ENCODE data around the gene MRO.

Gene MRO

GRCh38 chr18:50807176-50807575, 12.6 kb downstream of the MRO start:
- H3K4me3 ChIP-seq (ENCODE audit: low read length) = no peak overlapping the region
- H3K27me3 ChIP-seq (ENCODE audit: control insufficient read depth, insufficient read depth, low read length) = no peaks in the 10 kb centered on the region
- no peaks in the 10 kb centered on the region for H3K9me3 ChIP-seq (ENCODE audit: control insufficient read depth, low read length)

GRCh38 chr18:50806208-50806616, 13.6 kb downstream of the MRO start:
- Histone ChIP-seq H3K27me3 (ENCODE audit: control insufficient read depth, insufficient read depth, low read length) (no peaks in the 10 kb centered on the region), H3K4me1 (ENCODE audit: control insufficient read depth, insufficient read depth, low read length) (peaks cover 18% of the 10 kb centered on the region), H3K4me3 (ENCODE audit: low read length) (no peak overlapping the region), H3K9ac (ENCODE audit: low read length) (no peak overlapping the region), H3K9me3 (ENCODE audit: control insufficient read depth, low read length) (no peaks in the 10 kb centered on the region), H3K36me3 (ENCODE audit: control insufficient read depth, insufficient read depth, low read length) (no peaks in the 10 kb centered on the region)

More at GRCh38 chr18:50807176-50807575, 12.6 kb downstream of the MRO start:
- Histone ChIP-seq H3K36me3 (ENCODE audit: control insufficient read depth, insufficient read depth, low read length) (no peaks in the 10 kb centered on the region), H3K9ac (ENCODE audit: low read length) (no peak overlapping the region), H3K4me1 (ENCODE audit: control insufficient read depth, insufficient read depth, low read length) (peaks cover 18% of the 10 kb centered on the region)

- Histone ChIP-seq H3K4me3 (ENCODE audit: low read length) (no peak overlapping the region), H3K9ac (ENCODE audit: low read length) (no peak overlapping the region), H3K27me3 (ENCODE audit: control insufficient read depth, insufficient read depth, low read length) (no peaks in the 10 kb centered on the region), H3K36me3 (ENCODE audit: control insufficient read depth, insufficient read depth, low read length) (no peaks in the 10 kb centered on the region), H3K4me1 (ENCODE audit: control insufficient read depth, insufficient read depth, low read length) (peaks cover 18% of the 10 kb centered on the region), H3K9me3 (ENCODE audit: control insufficient read depth, low read length) (no peaks in the 10 kb centered on the region)
These were observed 14.1 kb downstream of the MRO start for GRCh38 chr18:50805732-50806131.

- no peaks in the 10 kb centered on the region for H3K9me3 ChIP-seq (ENCODE audit: control insufficient read depth, low read length)
- no peaks in the 10 kb centered on the region for H3K27me3 ChIP-seq (ENCODE audit: control insufficient read depth, insufficient read depth, low read length)
- H3K36me3 ChIP-seq (ENCODE audit: control insufficient read depth, insufficient read depth, low read length) = no peaks in the 10 kb centered on the region
- no peak overlapping the region for H3K9ac ChIP-seq (ENCODE audit: low read length)
- no peak overlapping the region for H3K4me3 ChIP-seq (ENCODE audit: low read length)
- peaks cover 20% of the 10 kb centered on the region for H3K4me1 ChIP-seq (ENCODE audit: control insufficient read depth, insufficient read depth, low read length)
These were observed 16.2 kb downstream of the MRO start for GRCh38 chr18:50803592-50803991.

- no peaks in the 10 kb centered on the region for H3K36me3 ChIP-seq (ENCODE audit: control insufficient read depth, insufficient read depth, low read length)
- peaks cover 34% of the 10 kb centered on the region for H3K4me1 ChIP-seq (ENCODE audit: control insufficient read depth, insufficient read depth, low read length)
- no peaks in the 10 kb centered on the region for H3K9me3 ChIP-seq (ENCODE audit: control insufficient read depth, low read length)
- no peak overlapping the region for H3K4me3 ChIP-seq (ENCODE audit: low read length)
- no peak overlapping the region for H3K9ac ChIP-seq (ENCODE audit: low read length)
- H3K27me3 ChIP-seq (ENCODE audit: control insufficient read depth, insufficient read depth, low read length) = no peaks in the 10 kb centered on the region
These were observed 17.7 kb downstream of the MRO start for GRCh38 chr18:50802141-50802540.

GRCh38 chr18:50797142-50797541, 22.7 kb downstream of the MRO start:
- H3K27me3 ChIP-seq (ENCODE audit: control insufficient read depth, insufficient read depth, low read length) = no peaks in the 10 kb centered on the region
- no peak overlapping the region for H3K4me3 ChIP-seq (ENCODE audit: low read length)
- H3K9ac ChIP-seq (ENCODE audit: low read length) = peak overlapping the region; percentile 50
- peaks cover 56% of the 10 kb centered on the region for H3K4me1 ChIP-seq (ENCODE audit: control insufficient read depth, insufficient read depth, low read length)
- no peaks in the 10 kb centered on the region for H3K9me3 ChIP-seq (ENCODE audit: control insufficient read depth, low read length)
- H3K36me3 ChIP-seq (ENCODE audit: control insufficient read depth, insufficient read depth, low read length) = no peaks in the 10 kb centered on the region

GRCh38 chr18:50796495-50796894, 23.3 kb downstream of the MRO start:
- Histone ChIP-seq H3K9ac (ENCODE audit: low read length) (peak overlapping the region; percentile 50), H3K9me3 (ENCODE audit: control insufficient read depth, low read length) (no peaks in the 10 kb centered on the region), H3K4me3 (ENCODE audit: low read length) (no peak overlapping the region), H3K36me3 (ENCODE audit: control insufficient read depth, insufficient read depth, low read length) (no peaks in the 10 kb centered on the region), H3K27me3 (ENCODE audit: control insufficient read depth, insufficient read depth, low read length) (no peaks in the 10 kb centered on the region), H3K4me1 (ENCODE audit: control insufficient read depth, insufficient read depth, low read length) (peaks cover 59% of the 10 kb centered on the region)

GRCh38 chr18:50793641-50794565, 25.9 kb downstream of the MRO start:
- Histone ChIP-seq H3K36me3 (ENCODE audit: control insufficient read depth, insufficient read depth, low read length) (no peaks in the 10 kb centered on the region), H3K4me1 (ENCODE audit: control insufficient read depth, insufficient read depth, low read length) (peaks cover 65% of the 10 kb centered on the region), H3K9me3 (ENCODE audit: control insufficient read depth, low read length) (no peaks in the 10 kb centered on the region), H3K27me3 (ENCODE audit: control insufficient read depth, insufficient read depth, low read length) (no peaks in the 10 kb centered on the region), H3K9ac (ENCODE audit: low read length) (peak overlapping the region; percentile 32), H3K4me3 (ENCODE audit: low read length) (no peak overlapping the region)

GRCh38 chr18:50792885-50793284, 26.9 kb downstream of the MRO start:
- H3K4me1 ChIP-seq (ENCODE audit: control insufficient read depth, insufficient read depth, low read length) = peaks cover 56% of the 10 kb centered on the region
- no peak overlapping the region for H3K4me3 ChIP-seq (ENCODE audit: low read length)
- no peaks in the 10 kb centered on the region for H3K27me3 ChIP-seq (ENCODE audit: control insufficient read depth, insufficient read depth, low read length)
- no peaks in the 10 kb centered on the region for H3K9me3 ChIP-seq (ENCODE audit: control insufficient read depth, low read length)
- H3K36me3 ChIP-seq (ENCODE audit: control insufficient read depth, insufficient read depth, low read length) = no peaks in the 10 kb centered on the region
- no peak overlapping the region for H3K9ac ChIP-seq (ENCODE audit: low read length)

GRCh38 chr18:50791599-50792438, 28.0 kb downstream of the MRO start:
- H3K27me3 ChIP-seq (ENCODE audit: control insufficient read depth, insufficient read depth, low read length) = no peaks in the 10 kb centered on the region
- no peak overlapping the region for H3K4me3 ChIP-seq (ENCODE audit: low read length)
- no peak overlapping the region for H3K9ac ChIP-seq (ENCODE audit: low read length)
- H3K9me3 ChIP-seq (ENCODE audit: control insufficient read depth, low read length) = no peaks in the 10 kb centered on the region
- H3K4me1 ChIP-seq (ENCODE audit: control insufficient read depth, insufficient read depth, low read length) = peaks cover 45% of the 10 kb centered on the region
- H3K36me3 ChIP-seq (ENCODE audit: control insufficient read depth, insufficient read depth, low read length) = no peaks in the 10 kb centered on the region

GRCh38 chr18:50790948-50791347, 28.9 kb downstream of the MRO start:
- H3K27me3 ChIP-seq (ENCODE audit: control insufficient read depth, insufficient read depth, low read length) = no peaks in the 10 kb centered on the region
- H3K4me3 ChIP-seq (ENCODE audit: low read length) = no peak overlapping the region
- no peaks in the 10 kb centered on the region for H3K36me3 ChIP-seq (ENCODE audit: control insufficient read depth, insufficient read depth, low read length)
- no peak overlapping the region for H3K9ac ChIP-seq (ENCODE audit: low read length)
- no peaks in the 10 kb centered on the region for H3K9me3 ChIP-seq (ENCODE audit: control insufficient read depth, low read length)
- peaks cover 39% of the 10 kb centered on the region for H3K4me1 ChIP-seq (ENCODE audit: control insufficient read depth, insufficient read depth, low read length)

GRCh38 chr18:50790241-50790640, 29.6 kb downstream of the MRO start:
- H3K4me1 ChIP-seq (ENCODE audit: control insufficient read depth, insufficient read depth, low read length) = peaks cover 32% of the 10 kb centered on the region
- no peak overlapping the region for H3K4me3 ChIP-seq (ENCODE audit: low read length)
- no peaks in the 10 kb centered on the region for H3K9me3 ChIP-seq (ENCODE audit: control insufficient read depth, low read length)
- H3K36me3 ChIP-seq (ENCODE audit: control insufficient read depth, insufficient read depth, low read length) = no peaks in the 10 kb centered on the region
- no peaks in the 10 kb centered on the region for H3K27me3 ChIP-seq (ENCODE audit: control insufficient read depth, insufficient read depth, low read length)
- no peak overlapping the region for H3K9ac ChIP-seq (ENCODE audit: low read length)
